BLaER1 treated with 17β-estradiol and CSF1 and Interleukin-3, amounts not matched to agents 10 nM and 100 nM (cell line): ENCODE data around the gene ZHX3.

ENCODE experiments used
- H3K27ac ChIP-seq, 11 experiments: shearing (Covaris generic); formaldehyde crosslinking; 2 replicates each; pipeline ENCODE4 v1.8.1; 2022
- H3K27me3 ChIP-seq, 11 experiments: shearing (Covaris generic); formaldehyde crosslinking; 2 replicates each; pipeline ENCODE4 v1.8.1; 2022
- H3K36me3 ChIP-seq, 11 experiments: shearing (Covaris generic); formaldehyde crosslinking; 2 replicates each; pipeline ENCODE4 v1.8.1; 2022
- H3K4me1 ChIP-seq, 10 experiments: shearing (Covaris generic); formaldehyde crosslinking; 2 replicates each; pipeline ENCODE4 v1.8.1; 2022
- H3K4me2 ChIP-seq, 11 experiments: shearing (Covaris generic); formaldehyde crosslinking; 2 replicates each; pipeline ENCODE4 v1.8.1; 2022
- H3K4me3 ChIP-seq, 10 experiments: shearing (Covaris generic); formaldehyde crosslinking; 2 replicates each; pipeline ENCODE4 v1.8.1; 2022
- H3K9ac ChIP-seq, 11 experiments: shearing (Covaris generic); formaldehyde crosslinking; 2 replicates each; pipeline ENCODE4 v1.8.1; 2022
- H3K9me3 ChIP-seq, 11 experiments: shearing (Covaris generic); formaldehyde crosslinking; replicated peaks in 1 of 11; 2 replicates each; pipeline ENCODE4 v1.8.1; 2022
- H4K20me1 ChIP-seq, 11 experiments: shearing (Covaris generic); formaldehyde crosslinking; 2 replicates each; pipeline ENCODE4 v1.8.1; 2022
- Cebpa-rat ChIP-seq, 11 experiments: shearing (Covaris generic); IDR thresholded peaks; 2 replicates each; pipeline ENCODE4 v1.8.1; 2022

Gene ZHX3

GRCh38 chr20:41170386-41171105, 147.0 kb downstream of the ZHX3 start:
- Histone ChIP-seq H3K9ac (no peak overlapping the region), H4K20me1 (peaks cover 9 to 100% (median 98%) of the 10 kb centered on the region in 11 experiments; a peak in 20 of 22 replicates), H3K9me3 (no peaks in the 10 kb centered on the region), H3K4me3 (no peak overlapping the region), H3K36me3 (peaks cover 68 to 98% (median 91%) of the 10 kb centered on the region in 11 experiments), H3K4me2 (no peak overlapping the region), H3K27me3 (peaks cover 34 to 57% (median 47%) of the 10 kb centered on the region in 11 experiments), H3K27ac (no peak overlapping the region), H3K4me1 (peaks cover 9 to 27% (median 23%) of the 10 kb centered on the region in 10 experiments)
- no peak for TF ChIP-seq Cebpa-rat (IDR thresholded peaks at IDR 0.05)

- H3K36me3 ChIP-seq: peaks cover 72 to 99% (median 91%) of the 10 kb centered on the region in 11 experiments
Observed at GRCh38 chr20:41169791-41170351, 147.7 kb downstream of the ZHX3 start.

GRCh38 chr20:41169162-41169690, 148.3 kb downstream of the ZHX3 start:
- Histone ChIP-seq H3K9ac (no peak overlapping the region), H3K9me3 (no peaks in the 10 kb centered on the region), H3K27me3 (peaks cover 47 to 70% (median 60%) of the 10 kb centered on the region in 11 experiments), H3K36me3 (peaks cover 74 to 99% (median 91%) of the 10 kb centered on the region in 11 experiments), H3K4me3 (no peak overlapping the region), H4K20me1 (peaks cover 9 to 100% (median 100%) of the 10 kb centered on the region in 11 experiments; a peak in 20 of 22 replicates), H3K4me1 (peaks cover 9 to 27% (median 23%) of the 10 kb centered on the region in 10 experiments), H3K27ac (no peak overlapping the region), H3K4me2 (no peak overlapping the region)
- TF ChIP-seq Cebpa-rat (IDR thresholded peaks at IDR 0.05): no peak

More at GRCh38 chr20:41169791-41170351, 147.7 kb downstream of the ZHX3 start:
- Histone ChIP-seq H3K4me1 (peaks cover 9 to 27% (median 23%) of the 10 kb centered on the region in 10 experiments), H3K27me3 (peaks cover 41 to 64% (median 54%) of the 10 kb centered on the region in 11 experiments), H3K4me3 (no peak overlapping the region), H3K27ac (no peak overlapping the region), H3K9ac (no peak overlapping the region), H3K9me3 (no peaks in the 10 kb centered on the region), H4K20me1 (peaks cover 9 to 100% (median 100%) of the 10 kb centered on the region in 11 experiments; a peak in 20 of 22 replicates), H3K4me2 (no peak overlapping the region)
- no peak for TF ChIP-seq Cebpa-rat (IDR thresholded peaks at IDR 0.05)

GRCh38 chr20:41168281-41169161, 149.0 kb downstream of the ZHX3 start:
- TF ChIP-seq Cebpa-rat (IDR thresholded peaks at IDR 0.05): no peak
- Histone ChIP-seq H3K4me3 (no peak overlapping the region), H4K20me1 (peaks cover 9 to 100% (median 100%) of the 10 kb centered on the region in 11 experiments; a peak in 20 of 22 replicates), H3K4me1 (peaks cover 9 to 27% (median 23%) of the 10 kb centered on the region in 10 experiments), H3K9me3 (no peaks in the 10 kb centered on the region), H3K27me3 (peaks cover 54 to 77% (median 68%) of the 10 kb centered on the region in 11 experiments), H3K9ac (peak overlapping the region in 3 of 11 experiments; percentile 1 to 59 (median 23); a peak in 3 of 22 replicates), H3K27ac (no peak overlapping the region), H3K36me3 (peaks cover 75 to 99% (median 91%) of the 10 kb centered on the region in 11 experiments), H3K4me2 (peak overlapping the region; percentile 35 to 65 (median 50))

- no peak overlapping the region for H3K4me3 ChIP-seq
- peak overlapping the region; percentile 35 to 65 (median 50) for H3K4me2 ChIP-seq
- H3K27me3 ChIP-seq: peaks cover 58 to 86% (median 73%) of the 10 kb centered on the region in 11 experiments
- peaks cover 9 to 100% (median 100%) of the 10 kb centered on the region in 11 experiments; a peak in 20 of 22 replicates for H4K20me1 ChIP-seq
- no peak overlapping the region for H3K27ac ChIP-seq
- H3K36me3 ChIP-seq: peaks cover 83 to 99% (median 93%) of the 10 kb centered on the region in 11 experiments
- peaks cover 9 to 27% (median 23%) of the 10 kb centered on the region in 10 experiments for H3K4me1 ChIP-seq
- TF ChIP-seq Cebpa-rat (IDR thresholded peaks at IDR 0.05): no peak
- no peaks in the 10 kb centered on the region for H3K9me3 ChIP-seq
- peak overlapping the region in 3 of 11 experiments; percentile 1 to 59 (median 23); a peak in 3 of 22 replicates for H3K9ac ChIP-seq
Observed at GRCh38 chr20:41167481-41168253, 149.9 kb downstream of the ZHX3 start.

- Histone ChIP-seq H3K27me3 (peaks cover 58 to 91% (median 73%) of the 10 kb centered on the region in 11 experiments), H3K4me1 (peaks cover 9 to 27% (median 23%) of the 10 kb centered on the region in 10 experiments), H3K9ac (no peak overlapping the region; a peak in 1 of 22 replicates), H3K4me2 (peak overlapping the region in 8 of 11 experiments; percentile 35 to 65 (median 48); a peak in 15 of 22 replicates), H3K9me3 (no peaks in the 10 kb centered on the region), H4K20me1 (peaks cover 9 to 100% (median 100%) of the 10 kb centered on the region in 11 experiments; a peak in 20 of 22 replicates), H3K4me3 (no peak overlapping the region), H3K36me3 (peaks cover 82 to 99% (median 93%) of the 10 kb centered on the region in 11 experiments), H3K27ac (no peak overlapping the region)
- TF ChIP-seq Cebpa-rat (IDR thresholded peaks at IDR 0.05): no peak
Observed at GRCh38 chr20:41167118-41167470, 150.4 kb downstream of the ZHX3 start.

- Histone ChIP-seq H3K4me3 (no peak overlapping the region), H3K27me3 (peaks cover 58 to 89% (median 73%) of the 10 kb centered on the region in 11 experiments), H3K36me3 (peaks cover 76 to 99% (median 91%) of the 10 kb centered on the region in 11 experiments), H3K9me3 (no peaks in the 10 kb centered on the region), H3K9ac (no peak overlapping the region), H3K4me1 (peaks cover 9 to 27% (median 23%) of the 10 kb centered on the region in 10 experiments), H3K27ac (no peak overlapping the region), H3K4me2 (peak overlapping the region in 7 of 11 experiments; percentile 35 to 65 (median 46); a peak in 13 of 22 replicates), H4K20me1 (peaks cover 9 to 100% (median 100%) of the 10 kb centered on the region in 11 experiments; a peak in 20 of 22 replicates)
- TF ChIP-seq Cebpa-rat (IDR thresholded peaks at IDR 0.05): no peak
Observed at GRCh38 chr20:41166201-41167117, 151.1 kb downstream of the ZHX3 start.
